ENCODE data around the gene HMGCS1. TPM values are rescaled to one million over a fixed set of nuclear protein-coding genes. Genes with fewer than 3 reads are reported as not detected.

Gene HMGCS1
- total and polyA plus RNA-seq, 9 of the 15 experiments (the other 6 are each of a cell fraction or from before 2014, with no cell fraction given), result 43.7 to 337 (median 111) TPM

DNA sequence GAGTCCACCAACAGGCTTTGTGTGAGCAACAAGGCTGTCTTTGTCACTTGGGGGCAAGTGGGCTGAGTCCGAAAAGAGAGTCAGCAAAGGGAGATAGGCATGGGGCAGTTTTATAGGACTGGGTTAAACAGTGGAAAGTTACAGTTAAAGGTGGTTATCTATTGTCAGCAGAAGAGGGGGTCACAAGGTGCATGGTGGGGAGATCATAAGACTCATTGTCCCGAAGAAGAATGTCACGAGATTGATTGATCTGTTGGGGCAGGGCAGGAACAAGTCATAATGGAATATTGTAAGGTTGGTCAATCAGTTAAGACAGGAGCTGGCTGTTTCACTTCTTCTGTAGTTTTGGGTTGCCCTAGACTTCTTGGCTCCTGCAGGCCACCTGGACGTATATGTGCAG is 7.6 kb upstream of the HMGCS1 start (continued):
- TF ChIP-seq, protein P1, sequence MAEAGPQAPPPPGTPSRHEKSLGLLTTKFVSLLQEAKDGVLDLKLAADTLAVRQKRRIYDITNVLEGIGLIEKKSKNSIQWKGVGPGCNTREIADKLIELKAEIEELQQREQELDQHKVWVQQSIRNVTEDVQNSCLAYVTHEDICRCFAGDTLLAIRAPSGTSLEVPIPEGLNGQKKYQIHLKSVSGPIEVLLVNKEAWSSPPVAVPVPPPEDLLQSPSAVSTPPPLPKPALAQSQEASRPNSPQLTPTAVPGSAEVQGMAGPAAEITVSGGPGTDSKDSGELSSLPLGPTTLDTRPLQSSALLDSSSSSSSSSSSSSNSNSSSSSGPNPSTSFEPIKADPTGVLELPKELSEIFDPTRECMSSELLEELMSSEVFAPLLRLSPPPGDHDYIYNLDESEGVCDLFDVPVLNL (CRISPR knock-in tag; IDR thresholded peaks at IDR 0.05; ENCODE audit: low read depth), result no peak
- peak; percentile 67 for TF ChIP-seq SMAD4 (CRISPR knock-in tag; conservative IDR thresholded peaks at IDR 0.05)
- TF ChIP-seq, protein P2, sequence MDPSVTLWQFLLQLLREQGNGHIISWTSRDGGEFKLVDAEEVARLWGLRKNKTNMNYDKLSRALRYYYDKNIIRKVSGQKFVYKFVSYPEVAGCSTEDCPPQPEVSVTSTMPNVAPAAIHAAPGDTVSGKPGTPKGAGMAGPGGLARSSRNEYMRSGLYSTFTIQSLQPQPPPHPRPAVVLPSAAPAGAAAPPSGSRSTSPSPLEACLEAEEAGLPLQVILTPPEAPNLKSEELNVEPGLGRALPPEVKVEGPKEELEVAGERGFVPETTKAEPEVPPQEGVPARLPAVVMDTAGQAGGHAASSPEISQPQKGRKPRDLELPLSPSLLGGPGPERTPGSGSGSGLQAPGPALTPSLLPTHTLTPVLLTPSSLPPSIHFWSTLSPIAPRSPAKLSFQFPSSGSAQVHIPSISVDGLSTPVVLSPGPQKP (CRISPR knock-in tag; IDR thresholded peaks at IDR 0.05), result no peak
- TF ChIP-seq, protein P3, sequence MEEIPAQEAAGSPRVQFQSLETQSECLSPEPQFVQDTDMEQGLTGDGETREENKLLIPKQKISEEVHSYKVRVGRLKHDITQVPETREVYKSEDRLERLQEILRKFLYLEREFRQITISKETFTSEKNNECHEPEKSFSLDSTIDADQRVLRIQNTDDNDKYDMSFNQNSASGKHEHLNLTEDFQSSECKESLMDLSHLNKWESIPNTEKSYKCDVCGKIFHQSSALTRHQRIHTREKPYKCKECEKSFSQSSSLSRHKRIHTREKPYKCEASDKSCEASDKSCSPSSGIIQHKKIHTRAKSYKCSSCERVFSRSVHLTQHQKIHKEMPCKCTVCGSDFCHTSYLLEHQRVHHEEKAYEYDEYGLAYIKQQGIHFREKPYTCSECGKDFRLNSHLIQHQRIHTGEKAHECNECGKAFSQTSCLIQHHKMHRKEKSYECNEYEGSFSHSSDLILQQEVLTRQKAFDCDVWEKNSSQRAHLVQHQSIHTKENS (CRISPR knock-in tag; IDR thresholded peaks at IDR 0.05), result no peak
- 0 out of 2 replicates have a peak, but pooled peaks have one; percentile 28 for TF ChIP-seq MTA3 (IDR thresholded peaks at IDR 0.05; ENCODE audit: borderline replicate concordance)
- TF ChIP-seq, protein P4, sequence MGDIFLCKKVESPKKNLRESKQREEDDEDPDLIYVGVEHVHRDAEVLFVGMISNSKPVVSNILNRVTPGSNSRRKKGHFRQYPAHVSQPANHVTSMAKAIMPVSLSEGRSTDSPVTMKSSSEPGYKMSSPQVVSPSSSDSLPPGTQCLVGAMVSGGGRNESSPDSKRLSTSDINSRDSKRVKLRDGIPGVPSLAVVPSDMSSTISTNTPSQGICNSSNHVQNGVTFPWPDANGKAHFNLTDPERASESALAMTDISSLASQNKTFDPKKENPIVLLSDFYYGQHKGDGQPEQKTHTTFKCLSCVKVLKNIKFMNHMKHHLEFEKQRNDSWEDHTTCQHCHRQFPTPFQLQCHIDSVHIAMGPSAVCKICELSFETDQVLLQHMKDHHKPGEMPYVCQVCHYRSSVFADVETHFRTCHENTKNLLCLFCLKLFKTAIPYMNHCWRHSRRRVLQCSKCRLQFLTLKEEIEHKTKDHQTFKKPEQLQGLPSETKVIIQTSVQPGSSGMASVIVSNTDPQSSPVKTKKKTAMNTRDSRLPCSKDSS (IDR thresholded peaks at IDR 0.05; ENCODE audit: low read depth, partially characterized antibody), result no peak
- TF ChIP-seq, protein P5, sequence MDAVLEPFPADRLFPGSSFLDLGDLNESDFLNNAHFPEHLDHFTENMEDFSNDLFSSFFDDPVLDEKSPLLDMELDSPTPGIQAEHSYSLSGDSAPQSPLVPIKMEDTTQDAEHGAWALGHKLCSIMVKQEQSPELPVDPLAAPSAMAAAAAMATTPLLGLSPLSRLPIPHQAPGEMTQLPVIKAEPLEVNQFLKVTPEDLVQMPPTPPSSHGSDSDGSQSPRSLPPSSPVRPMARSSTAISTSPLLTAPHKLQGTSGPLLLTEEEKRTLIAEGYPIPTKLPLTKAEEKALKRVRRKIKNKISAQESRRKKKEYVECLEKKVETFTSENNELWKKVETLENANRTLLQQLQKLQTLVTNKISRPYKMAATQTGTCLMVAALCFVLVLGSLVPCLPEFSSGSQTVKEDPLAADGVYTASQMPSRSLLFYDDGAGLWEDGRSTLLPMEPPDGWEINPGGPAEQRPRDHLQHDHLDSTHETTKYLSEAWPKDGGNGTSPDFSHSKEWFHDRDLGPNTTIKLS (IDR thresholded peaks at IDR 0.05; ENCODE audit: borderline replicate concordance, low read depth), result no peak
- TF ChIP-seq, protein P6, sequence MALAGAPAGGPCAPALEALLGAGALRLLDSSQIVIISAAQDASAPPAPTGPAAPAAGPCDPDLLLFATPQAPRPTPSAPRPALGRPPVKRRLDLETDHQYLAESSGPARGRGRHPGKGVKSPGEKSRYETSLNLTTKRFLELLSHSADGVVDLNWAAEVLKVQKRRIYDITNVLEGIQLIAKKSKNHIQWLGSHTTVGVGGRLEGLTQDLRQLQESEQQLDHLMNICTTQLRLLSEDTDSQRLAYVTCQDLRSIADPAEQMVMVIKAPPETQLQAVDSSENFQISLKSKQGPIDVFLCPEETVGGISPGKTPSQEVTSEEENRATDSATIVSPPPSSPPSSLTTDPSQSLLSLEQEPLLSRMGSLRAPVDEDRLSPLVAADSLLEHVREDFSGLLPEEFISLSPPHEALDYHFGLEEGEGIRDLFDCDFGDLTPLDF (CRISPR knock-in tag; IDR thresholded peaks at IDR 0.05), result no peak
- TF ChIP-seq, protein P7, sequence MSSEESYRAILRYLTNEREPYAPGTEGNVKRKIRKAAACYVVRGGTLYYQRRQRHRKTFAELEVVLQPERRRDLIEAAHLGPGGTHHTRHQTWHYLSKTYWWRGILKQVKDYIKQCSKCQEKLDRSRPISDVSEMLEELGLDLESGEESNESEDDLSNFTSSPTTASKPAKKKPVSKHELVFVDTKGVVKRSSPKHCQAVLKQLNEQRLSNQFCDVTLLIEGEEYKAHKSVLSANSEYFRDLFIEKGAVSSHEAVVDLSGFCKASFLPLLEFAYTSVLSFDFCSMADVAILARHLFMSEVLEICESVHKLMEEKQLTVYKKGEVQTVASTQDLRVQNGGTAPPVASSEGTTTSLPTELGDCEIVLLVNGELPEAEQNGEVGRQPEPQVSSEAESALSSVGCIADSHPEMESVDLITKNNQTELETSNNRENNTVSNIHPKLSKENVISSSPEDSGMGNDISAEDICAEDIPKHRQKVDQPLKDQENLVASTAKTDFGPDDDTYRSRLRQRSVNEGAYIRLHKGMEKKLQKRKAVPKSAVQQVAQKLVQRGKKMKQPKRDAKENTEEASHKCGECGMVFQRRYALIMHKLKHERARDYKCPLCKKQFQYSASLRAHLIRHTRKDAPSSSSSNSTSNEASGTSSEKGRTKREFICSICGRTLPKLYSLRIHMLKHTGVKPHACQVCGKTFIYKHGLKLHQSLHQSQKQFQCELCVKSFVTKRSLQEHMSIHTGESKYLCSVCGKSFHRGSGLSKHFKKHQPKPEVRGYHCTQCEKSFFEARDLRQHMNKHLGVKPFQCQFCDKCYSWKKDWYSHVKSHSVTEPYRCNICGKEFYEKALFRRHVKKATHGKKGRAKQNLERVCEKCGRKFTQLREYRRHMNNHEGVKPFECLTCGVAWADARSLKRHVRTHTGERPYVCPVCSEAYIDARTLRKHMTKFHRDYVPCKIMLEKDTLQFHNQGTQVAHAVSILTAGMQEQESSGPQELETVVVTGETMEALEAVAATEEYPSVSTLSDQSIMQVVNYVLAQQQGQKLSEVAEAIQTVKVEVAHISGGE (CRISPR knock-in tag; IDR thresholded peaks at IDR 0.05), result peak in 1 of 3 experiments; percentile 34; a peak in 1 of 6 replicates
- no peak for TF ChIP-seq PHB2 (IDR thresholded peaks at IDR 0.05; ENCODE audit: low read depth)
- TF ChIP-seq SAP30 (IDR thresholded peaks at IDR 0.05; ENCODE audit: borderline replicate concordance, insufficient read depth, low read depth, low read length, poor library complexity, severe bottlenecking), result no peak
- TF ChIP-seq ATF7 (IDR thresholded peaks at IDR 0.05), result no peak
- no peak for TF ChIP-seq FOXJ2 (tag; IDR thresholded peaks at IDR 0.05)
- TF ChIP-seq ZNF583 (CRISPR knock-in tag; IDR thresholded peaks at IDR 0.05), result 0 out of 2 replicates have a peak, but pooled peaks have one; percentile 43
- TF ChIP-seq SETDB1 (IDR thresholded peaks at IDR 0.05; ENCODE audit: low read length), result no peak
- peak; percentile 57 to 83 for TF ChIP-seq KDM1A (IDR thresholded peaks at IDR 0.05)
